CD8-positive, alpha-beta memory T cell (primary cell): ENCODE measurements around the gene HDGF. TPM values are rescaled to one million over a fixed set of nuclear protein-coding genes. Genes with fewer than 3 reads are reported as not detected.
A peak's percentile ranks its signal among the peaks of the same experiment; 100 is the strongest.

Experiments used
- CTCF ChIA-PET: fragments of 350-600 bp; sonication (Branson Sonifier 250); formaldehyde crosslinking; loops from one replicate; lab custom pipeline; 2021; ENCODE audit warnings: antibody characterized with exemption; lab: Charles Lee
- POLR2A ChIA-PET: fragments of 350-600 bp; sonication (Branson Sonifier 250); formaldehyde crosslinking; loops from one replicate; lab custom pipeline; 2021; ENCODE audit warnings: antibody characterized with exemption; lab: Charles Lee
- DNase-seq, 5 donors: peaks; one replicate each; pipeline versions ENCODE4 v3.0.0 to v3.0.0-alpha.2; 2020 to 2022; ENCODE audit warnings: mixed read lengths in 1 of 5
- H3K27ac ChIP-seq: one replicate; pipeline ENCODE4 v1.7.0; 2013; ENCODE audit warnings: low read depth, mild to moderate bottlenecking, low read length, moderate library complexity
- H3K27me3 ChIP-seq: 2 replicates; pipeline ENCODE4 v1.7.0; 2013; ENCODE audit warnings: low read length, mild to moderate bottlenecking; ENCODE audit not compliant: insufficient read depth, poor library complexity, severe bottlenecking
- H3K36me3 ChIP-seq: 2 replicates; pipeline ENCODE4 v1.7.0; 2013; ENCODE audit warnings: mild to moderate bottlenecking, low read length, moderate library complexity; ENCODE audit not compliant: insufficient read depth
- H3K4me1 ChIP-seq: 2 replicates; pipeline ENCODE4 v1.7.0; 2013; ENCODE audit warnings: mild to moderate bottlenecking, low read length, moderate library complexity; ENCODE audit not compliant: insufficient read depth
- H3K4me3 ChIP-seq: 2 replicates; pipeline ENCODE4 v1.7.0; 2013; ENCODE audit warnings: mild to moderate bottlenecking, low read length
- H3K9me3 ChIP-seq: 2 replicates; pipeline ENCODE4 v1.7.0; 2013; ENCODE audit warnings: mild to moderate bottlenecking, low read length
- H3K27ac Mint-ChIP-seq, 8 donors: one replicate each; pipeline ENCODE4 v1.8.0; 2020 to 2021; ENCODE audit warnings: mixed read lengths in 8 of 8, mild to moderate bottlenecking in 6 of 8, inconsistent platforms in 3 of 8, moderate library complexity in 3 of 8
- H3K27me3 Mint-ChIP-seq, 2 donors: one replicate each; pipeline ENCODE4 v1.8.0; 2020 to 2021; ENCODE audit warnings: mixed read lengths in 2 of 2, mild to moderate bottlenecking in 1 of 2, moderate library complexity in 1 of 2
- H3K36me3 Mint-ChIP-seq, 3 donors: one replicate each; pipeline ENCODE4 v1.8.0; 2020 to 2021; ENCODE audit warnings: mixed read lengths in 3 of 3, inconsistent platforms in 1 of 3, mild to moderate bottlenecking in 1 of 3
- H3K4me1 Mint-ChIP-seq, 3 donors: one replicate each; pipeline ENCODE4 v1.8.0; 2020 to 2021; ENCODE audit warnings: mixed read lengths in 3 of 3, inconsistent platforms in 1 of 3, mild to moderate bottlenecking in 1 of 3
- H3K4me3 Mint-ChIP-seq, 7 donors: one replicate each; pipeline ENCODE4 v1.8.0; 2020 to 2021; ENCODE audit warnings: mixed read lengths in 7 of 7, mild to moderate bottlenecking in 6 of 7, moderate library complexity in 4 of 7, inconsistent platforms in 2 of 7
- H3K9me3 Mint-ChIP-seq, 5 donors: one replicate each; pipeline ENCODE4 v1.8.0; 2020 to 2022; ENCODE audit warnings: mixed read lengths in 5 of 5, mild to moderate bottlenecking in 3 of 5, moderate library complexity in 2 of 5, inconsistent platforms in 1 of 5
- polyA plus RNA-seq: library from polyadenylated mRNA; unstranded; fragments of 300-500 nt; fragmentation: Illumina TruSeq; gene quantifications from one replicate; pipeline ENCODE4 v1.2.3, GENCODE V29; 2021
- total RNA-seq, 2 experiments: library from RNA; stranded (reverse); gene quantifications; one replicate each; pipeline ENCODE4 v1.2.3, GENCODE V29; 2021

HDGF gene
- total and polyA plus RNA-seq, 3 experiments from 2014 or later = 46.0 to 299 (median 297) TPM

DNA sequence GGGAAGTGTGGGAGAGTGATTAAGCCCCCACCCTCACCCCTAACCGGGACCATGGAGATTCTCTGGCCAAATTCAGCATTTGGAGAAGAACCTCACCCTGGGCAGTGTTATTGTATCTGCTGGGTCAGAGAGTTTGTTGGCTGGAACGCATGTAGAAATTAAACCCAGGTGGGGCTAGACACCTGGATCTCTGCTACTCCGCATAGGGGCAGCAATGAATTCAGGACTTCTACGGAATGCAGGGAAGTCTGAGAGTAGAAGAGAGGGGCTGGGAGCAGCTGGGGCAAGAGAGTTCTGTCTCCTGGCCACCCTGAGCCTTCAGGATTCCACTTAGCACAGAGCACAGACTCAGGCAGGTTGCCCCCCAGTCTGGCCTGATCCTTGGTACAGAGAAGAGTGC, 42.4 kb downstream of the HDGF start:
- ChIA-PET POLR2A (no interaction called here), CTCF (interaction anchor here (9.1 kb wide), 2 partner anchors 18 to 19 kb away, joined by 86 to 120 read pairs; partner anchors contain the start of genes ISG20L2 and METTL25B)
- Histone ChIP-seq H3K27ac (no peak overlapping the region), H3K4me3 (no peak overlapping the region), H3K36me3 (no peaks in the 10 kb centered on the region), H3K4me1 (peaks cover 30% of the 10 kb centered on the region), H3K9me3 (no peaks in the 10 kb centered on the region), H3K27me3 (peaks cover 7% of the 10 kb centered on the region)
- H3K9me3 Mint-ChIP-seq = no peaks in the 10 kb centered on the region
- H3K27ac Mint-ChIP-seq = peak overlapping the region in 5 of 8 donors; percentile 25 to 71 (median 63)
- DNase-seq = no peak
- no peaks in the 10 kb centered on the region for H3K36me3 Mint-ChIP-seq
- H3K27me3 Mint-ChIP-seq = peaks cover 5% of the 10 kb centered on the region in 2 donors
- H3K4me1 Mint-ChIP-seq = peaks cover 22 to 36% (median 25%) of the 10 kb centered on the region in 3 donors
- peak overlapping the region in 1 of 7 donors; percentile 72 for H3K4me3 Mint-ChIP-seq

DNA sequence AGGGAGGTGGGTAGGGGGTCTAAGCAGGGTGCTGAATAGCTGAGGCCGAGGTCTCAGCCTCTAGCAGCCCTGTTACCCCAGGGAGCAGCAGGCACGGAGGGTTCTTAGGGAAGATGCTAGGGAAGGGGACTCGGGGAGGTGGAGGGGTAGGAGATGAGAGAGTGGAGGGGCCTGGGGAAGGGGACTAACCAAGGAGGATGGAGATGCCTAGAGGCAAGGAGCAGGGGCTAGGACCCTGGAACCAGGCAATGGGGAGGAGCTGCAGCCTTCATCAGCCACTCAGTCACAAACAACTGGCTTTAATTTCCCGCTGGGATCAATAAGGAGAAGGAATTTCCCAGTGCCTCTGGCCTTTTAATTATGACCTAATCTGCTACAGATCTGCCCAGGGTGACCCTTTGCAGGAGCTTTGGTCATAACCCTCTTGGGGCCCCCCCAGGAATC, 43.2 kb downstream of the HDGF start:
- no peak overlapping the region for H3K4me3 ChIP-seq
- Mint-ChIP-seq H3K36me3 (no peaks in the 10 kb centered on the region), H3K9me3 (no peaks in the 10 kb centered on the region), H3K4me1 (peaks cover 22 to 38% (median 26%) of the 10 kb centered on the region in 3 donors), H3K27me3 (peaks cover 5 to 6% of the 10 kb centered on the region in 2 donors), H3K4me3 (peak overlapping the region in 1 of 7 donors; percentile 72), H3K27ac (peak overlapping the region in 4 of 8 donors; percentile 20 to 93 (median 50))
- peaks cover 9% of the 10 kb centered on the region for H3K27me3 ChIP-seq
- ChIA-PET POLR2A (interaction anchor here (0.6 kb wide), 1 partner anchor 11 kb away, joined by 3 read pairs; no protein-coding TSS in a partner anchor), CTCF (interaction anchor here (0.7 to 9.1 kb wide), 5 partner anchors 11 to 49 kb away, joined by 3 to 120 read pairs (median 5); partner anchors contain the start of genes ISG20L2 and METTL25B)
- DNase-seq = no peak
- H3K36me3 ChIP-seq = no peaks in the 10 kb centered on the region
- H3K9me3 ChIP-seq = no peaks in the 10 kb centered on the region
- peaks cover 30% of the 10 kb centered on the region for H3K4me1 ChIP-seq
- no peak overlapping the region for H3K27ac ChIP-seq

DNA sequence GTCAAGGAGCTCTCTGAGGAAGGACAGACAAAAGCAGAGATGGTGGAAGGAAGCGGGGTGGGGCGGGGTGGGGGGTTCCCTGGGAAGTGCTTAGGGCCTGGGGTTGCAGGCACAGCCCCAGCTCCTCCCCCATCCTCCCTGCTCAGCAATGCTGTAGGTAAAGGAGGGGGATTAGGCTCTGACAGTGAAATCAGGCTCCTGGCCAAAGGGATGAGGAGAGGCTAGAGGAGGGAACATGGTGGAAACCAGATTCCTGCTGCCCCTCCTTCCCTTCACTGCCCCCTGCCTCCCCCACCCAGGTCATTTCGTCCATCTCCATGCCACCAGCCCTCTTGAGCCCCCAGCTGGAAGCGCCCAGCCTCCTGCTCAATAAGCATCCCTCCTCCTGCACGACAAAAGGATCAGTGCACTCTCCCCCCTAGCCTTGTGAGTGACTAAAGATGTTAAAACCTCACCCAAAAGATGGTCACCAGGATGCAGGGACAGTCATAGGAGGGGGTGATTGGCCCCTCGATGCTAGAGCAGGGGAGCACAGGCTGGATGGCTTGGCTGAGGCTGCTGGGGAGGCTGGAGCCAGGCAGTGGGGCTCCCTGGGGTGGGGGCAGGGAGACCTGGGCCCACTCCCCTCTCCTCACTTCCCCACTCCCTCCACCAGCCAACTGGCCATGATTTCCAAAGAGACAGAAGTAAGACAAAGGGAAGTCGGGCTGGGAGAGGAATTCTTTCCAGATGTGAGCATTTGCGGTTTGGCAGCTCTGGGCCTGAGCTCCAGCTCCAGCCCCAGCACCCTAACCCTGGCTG, 43.9 kb downstream of the HDGF start:
- peaks cover 30% of the 10 kb centered on the region for H3K4me1 ChIP-seq
- no peak for DNase-seq
- Mint-ChIP-seq H3K4me3 (peak overlapping the region; percentile 66 to 95 (median 86)), H3K9me3 (no peaks in the 10 kb centered on the region), H3K4me1 (peaks cover 22 to 38% (median 26%) of the 10 kb centered on the region in 3 donors), H3K27ac (peak overlapping the region in 5 of 8 donors; percentile 38 to 93 (median 60)), H3K27me3 (peaks cover 5 to 9% of the 10 kb centered on the region in 2 donors), H3K36me3 (no peaks in the 10 kb centered on the region)
- POLR2A ChIA-PET = interaction anchor here (0.6 kb wide), 1 partner anchor 11 kb away, joined by 3 read pairs; no protein-coding TSS in a partner anchor
- H3K4me3 ChIP-seq = no peak overlapping the region
- H3K9me3 ChIP-seq = no peaks in the 10 kb centered on the region
- no peaks in the 10 kb centered on the region for H3K36me3 ChIP-seq
- no peak overlapping the region for H3K27ac ChIP-seq
- peaks cover 9% of the 10 kb centered on the region for H3K27me3 ChIP-seq
- CTCF ChIA-PET = interaction anchor here (0.7 to 9.1 kb wide), 8 partner anchors 8 to 48 kb away, joined by 3 to 120 read pairs (median 11); partner anchors contain the start of genes ISG20L2, METTL25B and NES

DNA sequence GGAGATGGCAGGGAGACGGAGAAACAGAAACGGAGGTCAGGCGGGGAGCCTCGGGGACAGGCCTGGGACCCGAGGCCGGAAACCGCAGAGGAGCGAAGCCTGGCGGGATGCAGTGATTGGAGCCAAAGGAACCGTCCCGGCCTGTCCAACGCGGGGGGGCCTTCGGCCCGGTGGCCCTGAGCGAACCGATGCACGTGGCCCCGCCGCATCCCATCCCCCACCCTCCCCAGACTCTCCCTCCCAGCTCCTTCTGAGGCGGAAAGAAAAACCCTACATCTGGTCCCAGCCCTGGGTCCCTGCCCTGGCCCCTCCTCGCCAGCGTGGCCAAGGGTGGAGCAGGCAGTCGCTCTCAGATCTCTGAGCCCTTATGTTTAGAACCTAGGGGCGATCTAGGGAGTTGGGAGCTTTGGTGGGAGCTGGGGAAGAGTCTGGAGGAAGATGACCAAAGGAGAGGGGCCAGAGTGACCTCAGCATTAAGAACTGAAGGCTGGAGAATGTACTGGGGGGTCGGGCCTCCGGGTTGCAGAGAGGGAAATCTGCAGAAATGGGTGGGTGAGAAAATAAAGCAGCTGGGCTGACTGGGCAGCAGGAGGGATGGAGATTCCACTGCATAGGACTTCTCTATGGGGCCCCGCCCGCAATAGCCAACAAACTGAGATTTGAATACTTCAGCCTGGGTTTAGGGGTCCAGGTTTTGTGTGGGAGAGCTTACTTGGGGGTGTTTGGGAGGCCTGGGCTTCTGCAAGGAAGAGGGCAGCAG, 44.6 kb downstream of the HDGF start:
- H3K27me3 ChIP-seq = peaks cover 9% of the 10 kb centered on the region
- Mint-ChIP-seq H3K36me3 (no peaks in the 10 kb centered on the region), H3K4me1 (peaks cover 22 to 38% (median 26%) of the 10 kb centered on the region in 3 donors), H3K9me3 (no peaks in the 10 kb centered on the region), H3K27me3 (peaks cover 5 to 9% of the 10 kb centered on the region in 2 donors), H3K4me3 (peak overlapping the region; percentile 86 to 95 (median 88)), H3K27ac (peak overlapping the region; percentile 61 to 89 (median 82))
- H3K4me3 ChIP-seq = peak overlapping the region; percentile 92
- peaks cover 30% of the 10 kb centered on the region for H3K4me1 ChIP-seq
- ChIA-PET POLR2A (interaction anchor here (1.4 kb wide), 1 partner anchor 22 kb away, joined by 4 read pairs; the partner anchor contains the start of genes ISG20L2 and METTL25B), CTCF (interaction anchor here (0.6 to 9.1 kb wide), 17 partner anchors 9 to 199 kb away, joined by 3 to 120 read pairs (median 4); partner anchors contain the start of genes ISG20L2, METTL25B, NES and NTRK1)
- peak in 3 of 5 donors; percentile 6 to 50 (median 11) for DNase-seq
- no peaks in the 10 kb centered on the region for H3K9me3 ChIP-seq
- H3K36me3 ChIP-seq = no peaks in the 10 kb centered on the region
- no peak overlapping the region for H3K27ac ChIP-seq

DNA sequence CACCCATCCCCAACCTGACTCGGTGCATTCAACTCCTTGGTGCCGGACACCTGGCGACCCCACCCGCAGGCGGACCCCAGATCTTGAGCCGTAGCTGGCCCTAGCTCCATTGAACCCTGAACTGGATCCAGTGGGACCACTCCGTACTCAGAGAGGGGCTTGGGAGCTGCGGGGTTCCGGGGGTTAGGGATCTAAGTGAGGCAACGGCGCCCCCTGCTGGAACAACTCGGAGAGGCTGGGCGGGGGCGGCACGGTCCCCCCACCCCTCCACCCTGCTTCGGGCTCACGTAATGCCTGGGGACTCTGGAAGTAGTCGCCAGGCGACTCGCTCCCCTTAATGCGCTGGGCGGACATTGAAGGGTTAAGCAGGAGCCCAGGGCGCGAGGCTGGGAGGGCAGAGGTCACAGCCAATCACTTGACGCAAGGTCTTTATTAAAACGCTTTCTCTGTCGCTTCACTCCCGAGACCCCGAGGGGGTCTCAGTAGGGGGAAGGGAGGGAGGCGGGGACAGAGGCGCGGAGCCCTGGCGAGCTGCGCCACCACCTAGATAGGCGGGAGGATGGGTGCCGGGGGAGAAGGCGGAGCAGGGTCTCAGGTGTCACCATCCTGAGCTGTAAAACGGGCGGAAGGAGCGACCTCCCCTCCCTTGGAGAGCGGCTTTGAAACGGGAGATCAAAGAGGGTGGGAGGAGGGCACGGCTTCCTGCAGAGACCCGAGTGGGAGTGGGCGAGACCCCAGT, 45.4 kb downstream of the HDGF start:
- POLR2A ChIA-PET = interaction anchor here (1.2 to 1.5 kb wide), 3 partner anchors 20 to 45 kb away, joined by 4 read pairs; partner anchors contain the start of genes HDGF, ISG20L2 and METTL25B
- peak overlapping the region; percentile 92 for H3K4me3 ChIP-seq
- Mint-ChIP-seq H3K9me3 (no peaks in the 10 kb centered on the region), H3K4me3 (peak overlapping the region; percentile 86 to 95 (median 88)), H3K4me1 (peaks cover 22 to 38% (median 26%) of the 10 kb centered on the region in 3 donors), H3K27me3 (peaks cover 5 to 13% of the 10 kb centered on the region in 2 donors), H3K27ac (peak overlapping the region; percentile 54 to 96 (median 84)), H3K36me3 (no peaks in the 10 kb centered on the region)
- no peaks in the 10 kb centered on the region for H3K36me3 ChIP-seq
- DNase-seq = peak; percentile 62 to 79 (median 67)
- CTCF ChIA-PET = interaction anchor here (0.6 to 9.1 kb wide), 16 partner anchors 10 to 198 kb away, joined by 3 to 120 read pairs (median 4); partner anchors contain the start of genes ISG20L2, METTL25B, NES and NTRK1
- peaks cover 30% of the 10 kb centered on the region for H3K4me1 ChIP-seq
- H3K27me3 ChIP-seq = peaks cover 9% of the 10 kb centered on the region
- peak overlapping the region; percentile 43 for H3K27ac ChIP-seq
- no peaks in the 10 kb centered on the region for H3K9me3 ChIP-seq

DNA sequence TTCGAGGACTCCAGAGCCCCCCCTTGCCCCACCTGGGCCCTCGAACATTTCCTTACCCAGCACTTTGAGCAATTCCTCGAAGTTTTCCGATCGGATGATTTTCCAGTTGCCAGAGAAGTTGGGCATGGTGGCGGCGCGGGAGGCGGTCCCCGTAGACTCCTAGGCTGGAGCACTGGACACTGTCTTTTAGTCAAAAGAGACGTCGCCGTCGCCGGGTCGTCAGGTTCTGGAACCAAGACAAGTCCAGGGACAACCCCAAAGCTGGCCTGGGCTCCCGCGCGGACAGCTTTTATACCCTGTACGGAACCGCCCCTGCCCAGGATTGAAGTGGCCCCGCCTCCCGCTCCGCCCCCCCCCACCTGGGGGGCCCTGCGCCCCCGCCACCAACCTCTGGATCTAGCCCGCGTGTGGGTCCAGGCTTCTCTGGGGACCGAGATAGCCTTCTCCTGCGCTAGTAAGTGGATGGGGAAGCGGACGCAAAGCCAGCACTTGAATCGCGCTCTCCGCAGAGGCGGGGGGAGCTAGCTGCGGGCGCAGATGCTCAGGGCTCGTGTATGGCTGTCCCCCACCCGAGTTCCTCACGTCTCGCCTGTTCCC, 46.1 kb downstream of the HDGF start, which contains the start of gene CRABP2:
Gene CRABP2, minus strand, starts transcription at position 263 of the 597 bp plus-strand sequence. Its CDS starts 137 bp downstream, at position 126.
- peaks cover 22 to 38% (median 26%) of the 10 kb centered on the region in 3 donors for H3K4me1 Mint-ChIP-seq
- H3K9me3 Mint-ChIP-seq = no peaks in the 10 kb centered on the region
- CTCF ChIA-PET = interaction anchor here (0.7 to 9.1 kb wide), 12 partner anchors 10 to 155 kb away, joined by 3 to 120 read pairs (median 6); partner anchors contain the start of genes ISG20L2, METTL25B, NES and NTRK1
- Histone ChIP-seq H3K9me3 (no peaks in the 10 kb centered on the region), H3K4me1 (peaks cover 30% of the 10 kb centered on the region), H3K36me3 (no peaks in the 10 kb centered on the region), H3K4me3 (peak within 1 kb of the TSS; percentile 92), H3K27me3 (peaks cover 9% of the 10 kb centered on the region), H3K27ac (peak within 1 kb of the TSS; percentile 43)
- H3K4me3 Mint-ChIP-seq = peak within 1 kb of the TSS; percentile 86 to 95 (median 88)
- H3K27me3 Mint-ChIP-seq = peaks cover 5 to 18% of the 10 kb centered on the region in 2 donors
- peak in 2 of 5 donors; percentile 14 to 15 for DNase-seq
- POLR2A ChIA-PET = interaction anchor here (1.2 to 1.5 kb wide), 3 partner anchors 21 to 46 kb away, joined by 4 read pairs; partner anchors contain the start of genes HDGF, ISG20L2 and METTL25B
- peak within 1 kb of the TSS; percentile 54 to 96 (median 84) for H3K27ac Mint-ChIP-seq
- H3K36me3 Mint-ChIP-seq = no peaks in the 10 kb centered on the region
